HEK293T (cell line): ENCODE measurements around the gene NUMB.

Source experiments
- ARNT ChIP-seq: fragments of 450-650 bp; IDR thresholded peaks from 2 replicates; pipeline ENCODE4 v1.6.1; 2017; ENCODE audit warnings: mild to moderate bottlenecking
- BHLHE40 ChIP-seq: fragments of 450-650 bp; IDR thresholded peaks from 2 replicates; pipeline ENCODE4 v1.6.1; 2016; ENCODE audit warnings: mild to moderate bottlenecking, moderate library complexity, borderline replicate concordance
- CTBP1 ChIP-seq: fragments of 450-650 bp; IDR thresholded peaks from 2 replicates; pipeline ENCODE4 v1.6.1; 2016; ENCODE audit warnings: borderline replicate concordance
- FOXA1 ChIP-seq: fragments of 450-650 bp; IDR thresholded peaks from 2 replicates; pipeline ENCODE4 v1.6.1; 2016; ENCODE audit warnings: mild to moderate bottlenecking
- FOXK2 ChIP-seq: fragments of 450-650 bp; IDR thresholded peaks from 2 replicates; pipeline ENCODE4 v1.6.1; 2016; ENCODE audit warnings: mild to moderate bottlenecking
- FOXM1 ChIP-seq: fragments of 450-650 bp; IDR thresholded peaks from 2 replicates; pipeline ENCODE4 v1.6.1; 2017; ENCODE audit warnings: mild to moderate bottlenecking, borderline replicate concordance
- LEF1 ChIP-seq: fragments of 450-650 bp; IDR thresholded peaks from 2 replicates; pipeline ENCODE4 v1.6.1; 2017; ENCODE audit warnings: mild to moderate bottlenecking, borderline replicate concordance
- NFRKB ChIP-seq: fragments of 450-650 bp; IDR thresholded peaks from 2 replicates; pipeline ENCODE4 v1.6.1; 2016; ENCODE audit warnings: mild to moderate bottlenecking, moderate library complexity
- SP1 ChIP-seq: fragments of 450-650 bp; IDR thresholded peaks from 2 replicates; pipeline ENCODE4 v1.6.1; 2017
- SUZ12 ChIP-seq: fragments of 450-650 bp; IDR thresholded peaks from 2 replicates; pipeline ENCODE4 v1.6.1; 2016; ENCODE audit warnings: mild to moderate bottlenecking
- TARDBP ChIP-seq: fragments of 450-650 bp; IDR thresholded peaks from 2 replicates; pipeline ENCODE4 v1.6.1; 2016
- ZNF384 ChIP-seq: fragments of 450-650 bp; IDR thresholded peaks from 2 replicates; pipeline ENCODE4 v1.6.1; 2016

DNA sequence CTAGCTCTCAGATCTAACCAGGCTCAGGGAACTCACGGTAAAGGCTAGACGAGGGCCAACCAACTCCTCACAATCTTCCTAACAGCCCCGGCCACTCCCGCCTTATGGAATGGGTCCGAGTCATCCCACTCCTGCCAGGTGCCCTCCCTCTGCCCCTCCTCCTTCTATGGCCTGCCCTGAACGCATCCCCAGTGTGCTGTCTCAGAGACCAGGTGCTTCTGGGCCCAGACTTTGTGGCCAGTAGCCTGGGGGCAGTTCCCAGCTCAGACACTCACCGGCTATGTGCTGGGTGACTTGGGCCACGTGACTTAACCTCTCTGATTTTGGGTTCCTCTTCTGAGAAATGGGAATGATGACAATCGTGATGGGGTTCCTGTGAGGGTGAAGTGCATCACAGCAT, 198.5 kb downstream of the NUMB start:
- no peak for TF ChIP-seq LEF1
- no peak for TF ChIP-seq NFRKB
- TF ChIP-seq FOXK2: no peak
- TF ChIP-seq FOXM1: no peak
- TF ChIP-seq ZNF384: no peak
- no peak for TF ChIP-seq ARNT
- TF ChIP-seq SUZ12: no peak
- no peak for TF ChIP-seq CTBP1
- no peak for TF ChIP-seq BHLHE40
- TF ChIP-seq SP1: no peak
- TF ChIP-seq FOXA1: no peak
- TF ChIP-seq TARDBP: no peak
